Spleen (tissue), 7 donors: ENCODE results near the gene NSD2.

ENCODE experiments used
- POLR2AphosphoS5 ChIP-seq, 3 donors: sonication (generic); formaldehyde crosslinking; IDR thresholded peaks; one replicate each; pipeline ENCODE4 v1.5.1; 2017; ENCODE audit warnings: antibody characterized with exemption in 3 of 3
- TF ChIP-seq, protein P1 (sequence below), 11 experiments: fragments of 200-600 bp in 7 of 11; fragments of 450-650 bp in 4 of 11; sonication (generic) in 4 of 11; IDR thresholded peaks in 8 of 11; conservative IDR thresholded peaks in 3 of 11; 1 replicate in 7 of 11; 2 replicates in 4 of 11; pipeline versions ENCODE4 v1.4.0 to v1.8.0; 2016 to 2021; ENCODE audit warnings: antibody characterized with exemption in 11 of 11, inconsistent platforms in 4 of 11, mild to moderate bottlenecking in 1 of 11
- donor health status: DM: no; HTN: no; CAD: no; lungs with moderate emphysema.
- donor health status: DM: no; HTN: no; CAD: no.
- donor health status: DM: no; HTN: no; CAD: no.

DNA sequence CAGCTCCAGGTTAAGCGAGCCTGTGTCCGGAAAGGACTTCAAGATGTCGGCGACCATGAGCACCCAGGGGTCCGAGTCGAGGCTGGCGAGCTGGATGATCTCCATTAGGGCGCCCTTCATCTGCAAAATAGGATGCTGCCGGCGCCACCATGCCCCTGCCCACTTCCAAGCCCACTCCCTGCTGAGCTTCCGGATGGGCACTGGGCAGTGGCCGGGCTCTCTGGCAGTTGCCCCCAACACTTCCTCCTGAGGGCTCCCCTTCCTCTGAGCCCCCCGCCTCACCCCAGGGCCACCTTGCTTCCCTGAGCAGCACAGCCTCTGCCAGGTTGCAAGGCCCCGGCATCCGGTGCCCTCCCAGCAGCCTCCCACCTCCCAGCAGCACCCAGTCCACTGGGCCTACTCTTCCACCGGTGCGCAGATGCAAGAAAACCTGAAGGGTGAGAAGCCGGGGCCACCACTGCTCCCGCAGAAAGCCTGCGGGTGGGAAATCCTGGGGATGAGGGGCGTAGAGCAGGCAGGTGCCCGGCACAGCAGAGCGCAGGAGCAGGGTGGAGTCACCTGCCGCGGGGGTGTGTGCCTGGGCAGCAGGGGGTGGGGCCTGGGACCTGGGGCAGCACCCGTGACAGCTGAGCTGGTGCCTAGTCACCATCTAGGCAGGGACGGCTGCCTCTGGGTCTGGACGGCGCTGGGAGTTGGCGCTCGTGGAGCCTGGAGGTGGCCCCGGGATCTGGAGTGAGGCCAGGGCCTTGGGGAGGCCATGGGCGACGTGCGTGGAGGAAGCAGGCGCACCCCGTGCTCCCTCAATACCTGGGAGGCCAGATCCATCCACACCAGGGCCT lies 120.6 kb downstream of the NSD2 start:
- TF ChIP-seq, protein P1, sequence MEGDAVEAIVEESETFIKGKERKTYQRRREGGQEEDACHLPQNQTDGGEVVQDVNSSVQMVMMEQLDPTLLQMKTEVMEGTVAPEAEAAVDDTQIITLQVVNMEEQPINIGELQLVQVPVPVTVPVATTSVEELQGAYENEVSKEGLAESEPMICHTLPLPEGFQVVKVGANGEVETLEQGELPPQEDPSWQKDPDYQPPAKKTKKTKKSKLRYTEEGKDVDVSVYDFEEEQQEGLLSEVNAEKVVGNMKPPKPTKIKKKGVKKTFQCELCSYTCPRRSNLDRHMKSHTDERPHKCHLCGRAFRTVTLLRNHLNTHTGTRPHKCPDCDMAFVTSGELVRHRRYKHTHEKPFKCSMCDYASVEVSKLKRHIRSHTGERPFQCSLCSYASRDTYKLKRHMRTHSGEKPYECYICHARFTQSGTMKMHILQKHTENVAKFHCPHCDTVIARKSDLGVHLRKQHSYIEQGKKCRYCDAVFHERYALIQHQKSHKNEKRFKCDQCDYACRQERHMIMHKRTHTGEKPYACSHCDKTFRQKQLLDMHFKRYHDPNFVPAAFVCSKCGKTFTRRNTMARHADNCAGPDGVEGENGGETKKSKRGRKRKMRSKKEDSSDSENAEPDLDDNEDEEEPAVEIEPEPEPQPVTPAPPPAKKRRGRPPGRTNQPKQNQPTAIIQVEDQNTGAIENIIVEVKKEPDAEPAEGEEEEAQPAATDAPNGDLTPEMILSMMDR (IDR thresholded peaks at IDR 0.05 in 8 of 11, conservative IDR thresholded peaks at IDR 0.05 in 3 of 11) = no peak
- no peak for TF ChIP-seq POLR2AphosphoS5 (IDR thresholded peaks at IDR 0.05)
